ENCODE results near the gene MRPL32. TPM values are rescaled to one million over a fixed set of nuclear protein-coding genes. Genes with fewer than 3 reads are reported as not detected.

MRPL32 gene
- total and polyA plus RNA-seq, 2 of the 13 experiments (the other 11 are each of a cell fraction or from before 2014, with no cell fraction given), result 39.0 to 81.2 TPM

DNA sequence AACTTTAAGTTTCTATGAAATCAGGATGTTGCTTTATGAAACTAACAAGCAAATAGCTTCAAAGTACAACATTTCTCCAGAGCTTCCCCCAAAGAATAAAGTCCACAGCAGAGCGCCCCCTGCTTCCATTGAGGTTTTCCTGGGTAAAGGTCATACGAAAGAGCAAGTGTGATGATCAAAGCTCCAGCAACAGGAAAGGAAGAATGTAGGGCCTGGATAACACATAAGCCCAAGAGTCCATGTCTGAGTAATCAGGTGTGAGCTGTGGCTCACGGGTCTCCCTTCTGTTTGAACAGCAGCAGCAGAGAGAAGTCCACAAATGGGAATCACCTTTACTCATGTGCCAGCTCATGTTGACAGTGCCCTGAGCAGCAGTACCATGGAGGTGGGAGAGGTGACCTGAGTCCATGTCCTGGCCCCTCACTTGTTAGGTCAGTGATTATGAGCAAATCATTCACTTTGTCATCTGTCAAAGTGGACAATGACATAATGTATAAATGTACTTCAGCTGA is 50.5 kb downstream of the MRPL32 start (continued):
- TF ChIP-seq, protein P1, sequence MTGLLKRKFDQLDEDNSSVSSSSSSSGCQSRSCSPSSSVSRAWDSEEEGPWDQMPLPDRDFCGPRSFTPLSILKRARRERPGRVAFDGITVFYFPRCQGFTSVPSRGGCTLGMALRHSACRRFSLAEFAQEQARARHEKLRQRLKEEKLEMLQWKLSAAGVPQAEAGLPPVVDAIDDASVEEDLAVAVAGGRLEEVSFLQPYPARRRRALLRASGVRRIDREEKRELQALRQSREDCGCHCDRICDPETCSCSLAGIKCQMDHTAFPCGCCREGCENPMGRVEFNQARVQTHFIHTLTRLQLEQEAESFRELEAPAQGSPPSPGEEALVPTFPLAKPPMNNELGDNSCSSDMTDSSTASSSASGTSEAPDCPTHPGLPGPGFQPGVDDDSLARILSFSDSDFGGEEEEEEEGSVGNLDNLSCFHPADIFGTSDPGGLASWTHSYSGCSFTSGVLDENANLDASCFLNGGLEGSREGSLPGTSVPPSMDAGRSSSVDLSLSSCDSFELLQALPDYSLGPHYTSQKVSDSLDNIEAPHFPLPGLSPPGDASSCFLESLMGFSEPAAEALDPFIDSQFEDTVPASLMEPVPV (CRISPR knock-in tag; IDR thresholded peaks at IDR 0.05), result no peak
- TF ChIP-seq FOXA3 (CRISPR knock-in tag; IDR thresholded peaks at IDR 0.05), result peak; percentile 82
- TF ChIP-seq, protein P2, sequence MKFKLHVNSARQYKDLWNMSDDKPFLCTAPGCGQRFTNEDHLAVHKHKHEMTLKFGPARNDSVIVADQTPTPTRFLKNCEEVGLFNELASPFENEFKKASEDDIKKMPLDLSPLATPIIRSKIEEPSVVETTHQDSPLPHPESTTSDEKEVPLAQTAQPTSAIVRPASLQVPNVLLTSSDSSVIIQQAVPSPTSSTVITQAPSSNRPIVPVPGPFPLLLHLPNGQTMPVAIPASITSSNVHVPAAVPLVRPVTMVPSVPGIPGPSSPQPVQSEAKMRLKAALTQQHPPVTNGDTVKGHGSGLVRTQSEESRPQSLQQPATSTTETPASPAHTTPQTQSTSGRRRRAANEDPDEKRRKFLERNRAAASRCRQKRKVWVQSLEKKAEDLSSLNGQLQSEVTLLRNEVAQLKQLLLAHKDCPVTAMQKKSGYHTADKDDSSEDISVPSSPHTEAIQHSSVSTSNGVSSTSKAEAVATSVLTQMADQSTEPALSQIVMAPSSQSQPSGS (CRISPR knock-in tag; IDR thresholded peaks at IDR 0.05), result no peak
- TF ChIP-seq PHF8 (CRISPR knock-in tag; IDR thresholded peaks at IDR 0.05), result no peak
- TF ChIP-seq, protein P3, sequence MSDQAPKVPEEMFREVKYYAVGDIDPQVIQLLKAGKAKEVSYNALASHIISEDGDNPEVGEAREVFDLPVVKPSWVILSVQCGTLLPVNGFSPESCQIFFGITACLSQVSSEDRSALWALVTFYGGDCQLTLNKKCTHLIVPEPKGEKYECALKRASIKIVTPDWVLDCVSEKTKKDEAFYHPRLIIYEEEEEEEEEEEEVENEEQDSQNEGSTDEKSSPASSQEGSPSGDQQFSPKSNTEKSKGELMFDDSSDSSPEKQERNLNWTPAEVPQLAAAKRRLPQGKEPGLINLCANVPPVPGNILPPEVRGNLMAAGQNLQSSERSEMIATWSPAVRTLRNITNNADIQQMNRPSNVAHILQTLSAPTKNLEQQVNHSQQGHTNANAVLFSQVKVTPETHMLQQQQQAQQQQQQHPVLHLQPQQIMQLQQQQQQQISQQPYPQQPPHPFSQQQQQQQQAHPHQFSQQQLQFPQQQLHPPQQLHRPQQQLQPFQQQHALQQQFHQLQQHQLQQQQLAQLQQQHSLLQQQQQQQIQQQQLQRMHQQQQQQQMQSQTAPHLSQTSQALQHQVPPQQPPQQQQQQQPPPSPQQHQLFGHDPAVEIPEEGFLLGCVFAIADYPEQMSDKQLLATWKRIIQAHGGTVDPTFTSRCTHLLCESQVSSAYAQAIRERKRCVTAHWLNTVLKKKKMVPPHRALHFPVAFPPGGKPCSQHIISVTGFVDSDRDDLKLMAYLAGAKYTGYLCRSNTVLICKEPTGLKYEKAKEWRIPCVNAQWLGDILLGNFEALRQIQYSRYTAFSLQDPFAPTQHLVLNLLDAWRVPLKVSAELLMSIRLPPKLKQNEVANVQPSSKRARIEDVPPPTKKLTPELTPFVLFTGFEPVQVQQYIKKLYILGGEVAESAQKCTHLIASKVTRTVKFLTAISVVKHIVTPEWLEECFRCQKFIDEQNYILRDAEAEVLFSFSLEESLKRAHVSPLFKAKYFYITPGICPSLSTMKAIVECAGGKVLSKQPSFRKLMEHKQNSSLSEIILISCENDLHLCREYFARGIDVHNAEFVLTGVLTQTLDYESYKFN (CRISPR knock-in tag; conservative IDR thresholded peaks at IDR 0.05), result peak; percentile 90
- no peak for TF ChIP-seq ZNF550 (CRISPR knock-in tag; IDR thresholded peaks at IDR 0.05; ENCODE audit: borderline replicate concordance)
- peak; percentile 71; the same call in 1 of the 2 replicates for TF ChIP-seq MEIS2 (CRISPR knock-in tag; IDR thresholded peaks at IDR 0.05)
- peak; percentile 55 for TF ChIP-seq POGZ (CRISPR knock-in tag; IDR thresholded peaks at IDR 0.05)
- TF ChIP-seq ZNF337 (CRISPR knock-in tag; IDR thresholded peaks at IDR 0.05; ENCODE audit: borderline replicate concordance, low read depth), result no peak
- TF ChIP-seq ZNF367 (CRISPR knock-in tag; IDR thresholded peaks at IDR 0.05; ENCODE audit: borderline replicate concordance), result no peak
- TF ChIP-seq SNAI1 (CRISPR knock-in tag; IDR thresholded peaks at IDR 0.05; ENCODE audit: borderline replicate concordance), result no peak
- TF ChIP-seq NFYC (CRISPR knock-in tag; IDR thresholded peaks at IDR 0.05), result no peak
- TF ChIP-seq, protein P4, sequence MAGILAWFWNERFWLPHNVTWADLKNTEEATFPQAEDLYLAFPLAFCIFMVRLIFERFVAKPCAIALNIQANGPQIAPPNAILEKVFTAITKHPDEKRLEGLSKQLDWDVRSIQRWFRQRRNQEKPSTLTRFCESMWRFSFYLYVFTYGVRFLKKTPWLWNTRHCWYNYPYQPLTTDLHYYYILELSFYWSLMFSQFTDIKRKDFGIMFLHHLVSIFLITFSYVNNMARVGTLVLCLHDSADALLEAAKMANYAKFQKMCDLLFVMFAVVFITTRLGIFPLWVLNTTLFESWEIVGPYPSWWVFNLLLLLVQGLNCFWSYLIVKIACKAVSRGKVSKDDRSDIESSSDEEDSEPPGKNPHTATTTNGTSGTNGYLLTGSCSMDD (CRISPR knock-in tag; IDR thresholded peaks at IDR 0.05), result no peak
- TF ChIP-seq MIER3 (CRISPR knock-in tag; IDR thresholded peaks at IDR 0.05; ENCODE audit: borderline replicate concordance), result peak; percentile 63; the same call in 1 of the 2 replicates
- TF ChIP-seq KLF11 (CRISPR knock-in tag; IDR thresholded peaks at IDR 0.05), result no peak
- no peak; the same call in 1 of the 2 replicates for TF ChIP-seq GABPB1 (CRISPR knock-in tag; IDR thresholded peaks at IDR 0.05)
- TF ChIP-seq CREM (IDR thresholded peaks at IDR 0.05), result peak; percentile 55; the same call in 1 of the 2 replicates
- TF ChIP-seq CREM (CRISPR knock-in tag; IDR thresholded peaks at IDR 0.05), result no peak
- TF ChIP-seq FOXK1 (CRISPR knock-in tag; IDR thresholded peaks at IDR 0.05; ENCODE audit: borderline replicate concordance, low read depth), result peak; percentile 69; the same call in 1 of the 2 replicates
- TF ChIP-seq ZSCAN29 (CRISPR knock-in tag; conservative IDR thresholded peaks at IDR 0.05), result no peak
- TF ChIP-seq TARDBP (CRISPR knock-in tag; IDR thresholded peaks at IDR 0.05), result peak; percentile 84; the same call in 1 of the 2 replicates
- TF ChIP-seq, protein P5, sequence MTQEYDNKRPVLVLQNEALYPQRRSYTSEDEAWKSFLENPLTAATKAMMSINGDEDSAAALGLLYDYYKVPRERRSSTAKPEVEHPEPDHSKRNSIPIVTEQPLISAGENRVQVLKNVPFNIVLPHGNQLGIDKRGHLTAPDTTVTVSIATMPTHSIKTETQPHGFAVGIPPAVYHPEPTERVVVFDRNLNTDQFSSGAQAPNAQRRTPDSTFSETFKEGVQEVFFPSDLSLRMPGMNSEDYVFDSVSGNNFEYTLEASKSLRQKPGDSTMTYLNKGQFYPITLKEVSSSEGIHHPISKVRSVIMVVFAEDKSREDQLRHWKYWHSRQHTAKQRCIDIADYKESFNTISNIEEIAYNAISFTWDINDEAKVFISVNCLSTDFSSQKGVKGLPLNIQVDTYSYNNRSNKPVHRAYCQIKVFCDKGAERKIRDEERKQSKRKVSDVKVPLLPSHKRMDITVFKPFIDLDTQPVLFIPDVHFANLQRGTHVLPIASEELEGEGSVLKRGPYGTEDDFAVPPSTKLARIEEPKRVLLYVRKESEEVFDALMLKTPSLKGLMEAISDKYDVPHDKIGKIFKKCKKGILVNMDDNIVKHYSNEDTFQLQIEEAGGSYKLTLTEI (CRISPR knock-in tag; conservative IDR thresholded peaks at IDR 0.05), result no peak
